Hematopoietic multipotent progenitor cell treated with erythropoietin and hydrocortisone succinate and interleukin-3 and kit ligand, for 15 days (in vitro differentiated cells): ENCODE data around the gene NHERF2.

Experiments
- DNase-seq: peaks from one replicate; pipeline ENCODE4 v3.0.0-alpha.2; 2015; ENCODE audit warnings: low spot score

Gene NHERF2

GRCh38 chr16:1991135-1991551 is 35.6 kb upstream of the NHERF2 start:
- no peak for DNase-seq

GRCh38 chr16:1991588-1991947 is 35.1 kb upstream of the NHERF2 start:
- no peak for DNase-seq

GRCh38 chr16:1991948-1992703 is 34.6 kb upstream of the NHERF2 start:
- DNase-seq: peak; percentile 96

- no peak for DNase-seq
Observed at GRCh38 chr16:1992704-1993317, 33.9 kb upstream of the NHERF2 start.

- DNase-seq: no peak
Observed at GRCh38 chr16:1993731-1994131, 33.0 kb upstream of the NHERF2 start.

GRCh38 chr16:1997494-1998359 is 29.0 kb upstream of the NHERF2 start:
- no peak for DNase-seq

GRCh38 chr16:1998360-1998835 is 28.3 kb upstream of the NHERF2 start:
- no peak for DNase-seq

GRCh38 chr16:1998852-1999801 is 27.6 kb upstream of the NHERF2 start:
- no peak for DNase-seq

- DNase-seq: no peak
Observed at GRCh38 chr16:1999866-2000514, 26.7 kb upstream of the NHERF2 start.

GRCh38 chr16:2001035-2001434 is 25.7 kb upstream of the NHERF2 start:
- DNase-seq: no peak

GRCh38 chr16:2001456-2002355 is 25.0 kb upstream of the NHERF2 start:
- no peak for DNase-seq

GRCh38 chr16:2002406-2003230 is 24.1 kb upstream of the NHERF2 start:
- no peak for DNase-seq

- no peak for DNase-seq
Observed at GRCh38 chr16:2003231-2003826, 23.4 kb upstream of the NHERF2 start.

GRCh38 chr16:2003827-2004641 is 22.7 kb upstream of the NHERF2 start:
- DNase-seq: peak; percentile 92

GRCh38 chr16:2004795-2005517 is 21.7 kb upstream of the NHERF2 start:
- no peak for DNase-seq

- DNase-seq: peak; percentile 58
Observed at GRCh38 chr16:2005646-2006045, 21.1 kb upstream of the NHERF2 start.

- no peak for DNase-seq
Observed at GRCh38 chr16:2006317-2006716, 20.4 kb upstream of the NHERF2 start.
